GM23338 (cell line): ENCODE results near the gene POLQ. TPM values are rescaled to one million over a fixed set of nuclear protein-coding genes. Genes with fewer than 3 reads are reported as not detected.
A peak's percentile ranks its signal among the peaks of the same experiment; 100 is the strongest.

Experiments
- ATAC-seq: fragments of 200-7000 bp; cut with Tn5 transposase; 3 replicates; pipeline ENCODE4 v1.9.1; 2020
- DNase-seq: peaks from one replicate; pipeline ENCODE4 v3.0.0-alpha.2; 2015; ENCODE audit warnings: low spot score
- H2AFZ ChIP-seq: fragments of 200-600 bp; sonication (generic); 2 replicates; pipeline ENCODE4 v1.8.0; 2016; ENCODE audit warnings: antibody characterized with exemption, mild to moderate bottlenecking, moderate library complexity
- H3F3A ChIP-seq: fragments of 200-600 bp; sonication (generic); replicated peaks from 2 replicates; pipeline ENCODE4 v1.8.0; 2017; ENCODE audit warnings: antibody characterized with exemption, mixed run types, low read depth
- H3K27ac ChIP-seq: fragments of 200-600 bp; sonication (generic); 2 replicates; pipeline ENCODE4 v1.6.1; 2016; ENCODE audit warnings: low read depth
- H3K27me3 ChIP-seq: fragments of 200-600 bp; sonication (generic); 2 replicates; pipeline ENCODE4 v1.8.0; 2016; ENCODE audit warnings: mild to moderate bottlenecking, mixed run types, moderate library complexity; ENCODE audit not compliant: insufficient read depth
- H3K36me3 ChIP-seq: fragments of 200-600 bp; sonication (generic); 2 replicates; pipeline ENCODE4 v1.8.0; 2016; ENCODE audit warnings: mild to moderate bottlenecking; ENCODE audit not compliant: insufficient read depth
- H3K4me1 ChIP-seq: fragments of 200-600 bp; sonication (generic); 2 replicates; pipeline ENCODE4 v1.8.0; 2016; ENCODE audit warnings: mild to moderate bottlenecking, moderate library complexity; ENCODE audit not compliant: insufficient read depth
- H3K4me2 ChIP-seq: fragments of 200-600 bp; sonication (generic); 2 replicates; pipeline ENCODE4 v1.7.1; 2017; ENCODE audit warnings: mixed run types
- H3K4me3 ChIP-seq: fragments of 200-600 bp; sonication (generic); 2 replicates; pipeline ENCODE4 v1.6.1; 2016; ENCODE audit warnings: mixed run types
- H3K79me2 ChIP-seq: fragments of 200-600 bp; sonication (generic); replicated peaks from 2 replicates; pipeline ENCODE4 v1.8.0; 2017; ENCODE audit warnings: mild to moderate bottlenecking; ENCODE audit not compliant: insufficient read depth
- H3K9me2 ChIP-seq: fragments of 200-600 bp; sonication (generic); 2 replicates; pipeline ENCODE4 v1.8.0; 2017; ENCODE audit not compliant: insufficient read depth
- H4K20me1 ChIP-seq: fragments of 200-600 bp; sonication (generic); replicated peaks from 2 replicates; pipeline ENCODE4 v1.8.0; 2017; ENCODE audit warnings: mild to moderate bottlenecking; ENCODE audit not compliant: insufficient read depth
- H3K27ac Mint-ChIP-seq: 2 replicates; pipeline ENCODE4 v1.8.0; 2020; ENCODE audit warnings: inconsistent platforms, mild to moderate bottlenecking, moderate library complexity, mixed read lengths
- H3K27me3 Mint-ChIP-seq: 3 replicates; pipeline ENCODE4 v1.8.0; 2022; ENCODE audit warnings: low read depth, mild to moderate bottlenecking, moderate library complexity, mixed read lengths, inconsistent platforms; ENCODE audit not compliant: insufficient read depth, poor library complexity
- H3K36me3 Mint-ChIP-seq: 3 replicates; pipeline ENCODE4 v1.8.0; 2021; ENCODE audit warnings: low read depth, mild to moderate bottlenecking, inconsistent platforms, moderate library complexity, mixed read lengths
- H3K4me1 Mint-ChIP-seq: 3 replicates; pipeline ENCODE4 v1.8.0; 2020; ENCODE audit warnings: mild to moderate bottlenecking, inconsistent platforms, mixed read lengths
- H3K4me3 Mint-ChIP-seq: 3 replicates; pipeline ENCODE4 v1.8.0; 2021; ENCODE audit warnings: moderate library complexity, mild to moderate bottlenecking, inconsistent platforms, mixed read lengths
- H3K9me3 Mint-ChIP-seq: 3 replicates; pipeline ENCODE4 v1.8.0; 2020; ENCODE audit warnings: moderate library complexity, mild to moderate bottlenecking, inconsistent platforms, mixed read lengths
- ETS1 ChIP-seq: IDR thresholded peaks from 2 replicates; pipeline ENCODE4 v1.6.1; 2016; ENCODE audit warnings: antibody characterized with exemption
- EZH2phosphoT487 ChIP-seq: fragments of 200-600 bp; sonication (generic); IDR thresholded peaks from one replicate; pipeline ENCODE4 v1.8.1; 2018; ENCODE audit warnings: antibody characterized with exemption; ENCODE audit not compliant: unreplicated experiment
- NANOG ChIP-seq: IDR thresholded peaks from 2 replicates; pipeline ENCODE4 v1.6.1; 2016; ENCODE audit warnings: antibody characterized with exemption, borderline replicate concordance
- ZNF114 ChIP-seq: fragments of 250-450 bp; sonication (Bioruptor Pico); IDR thresholded peaks from 2 replicates; pipeline ENCODE4 v1.5.0; 2020; ENCODE audit warnings: mild to moderate bottlenecking, moderate library complexity
- polyA plus RNA-seq: library from polyadenylated mRNA; unstranded; fragments of >200 nt; fragmentation: Nextera tagmentation; extraction: Ambion mirVana; gene quantifications from 2 replicates; pipeline ENCODE4 v1.2.1, GENCODE V29; 2016
- total RNA-seq: library from RNA; depleted of rRNA; stranded (reverse); fragments of >200 nt; shearing (Covaris generic); gene quantifications from 2 replicates; pipeline ENCODE4 v1.2.3, GENCODE V29; 2014
- TF ChIP-seq, protein P1 (sequence below), 2 experiments: fragments of 200-600 bp in 1 of 2; sonication (generic) in 1 of 2; conservative IDR thresholded peaks; 2 replicates each; pipeline versions ENCODE4 v1.5.1 to v1.6.1; 2016 to 2017; ENCODE audit warnings: antibody characterized with exemption in 2 of 2, low read depth in 2 of 2, mild to moderate bottlenecking in 2 of 2, moderate library complexity in 1 of 2
- TF ChIP-seq, protein P2 (sequence below): IDR thresholded peaks from one replicate; pipeline ENCODE4 v1.6.1; 2018; ENCODE audit warnings: antibody characterized with exemption; ENCODE audit not compliant: unreplicated experiment

Gene POLQ
- total and polyA plus RNA-seq, 2 experiments from 2014 or later, result 6.9 to 20.6 TPM

GRCh38 chr3:121481106-121481880, 64.5 kb downstream of the POLQ start:
- H3K9me3 Mint-ChIP-seq, result no peaks in the 10 kb centered on the region
- no peaks in the 10 kb centered on the region; the same call in 2 of the 3 replicates for H3K4me1 Mint-ChIP-seq
- no peak overlapping the region for H3K4me3 Mint-ChIP-seq
- DNase-seq (no peak), ATAC-seq (no peak)
- peaks cover 53% of the 10 kb centered on the region for H3K36me3 Mint-ChIP-seq
- no peaks in the 10 kb centered on the region for H3K27me3 ChIP-seq
- no peak overlapping the region for H2AFZ ChIP-seq
- H3K27me3 Mint-ChIP-seq, result no peaks in the 10 kb centered on the region
- no peaks in the 10 kb centered on the region; the same call in 1 of the 2 replicates for H3K79me2 ChIP-seq
- no peaks in the 10 kb centered on the region for H3K4me1 ChIP-seq
- H3K4me3 ChIP-seq, result no peak overlapping the region
- no peaks in the 10 kb centered on the region for H3F3A ChIP-seq
- TF ChIP-seq, protein P1, sequence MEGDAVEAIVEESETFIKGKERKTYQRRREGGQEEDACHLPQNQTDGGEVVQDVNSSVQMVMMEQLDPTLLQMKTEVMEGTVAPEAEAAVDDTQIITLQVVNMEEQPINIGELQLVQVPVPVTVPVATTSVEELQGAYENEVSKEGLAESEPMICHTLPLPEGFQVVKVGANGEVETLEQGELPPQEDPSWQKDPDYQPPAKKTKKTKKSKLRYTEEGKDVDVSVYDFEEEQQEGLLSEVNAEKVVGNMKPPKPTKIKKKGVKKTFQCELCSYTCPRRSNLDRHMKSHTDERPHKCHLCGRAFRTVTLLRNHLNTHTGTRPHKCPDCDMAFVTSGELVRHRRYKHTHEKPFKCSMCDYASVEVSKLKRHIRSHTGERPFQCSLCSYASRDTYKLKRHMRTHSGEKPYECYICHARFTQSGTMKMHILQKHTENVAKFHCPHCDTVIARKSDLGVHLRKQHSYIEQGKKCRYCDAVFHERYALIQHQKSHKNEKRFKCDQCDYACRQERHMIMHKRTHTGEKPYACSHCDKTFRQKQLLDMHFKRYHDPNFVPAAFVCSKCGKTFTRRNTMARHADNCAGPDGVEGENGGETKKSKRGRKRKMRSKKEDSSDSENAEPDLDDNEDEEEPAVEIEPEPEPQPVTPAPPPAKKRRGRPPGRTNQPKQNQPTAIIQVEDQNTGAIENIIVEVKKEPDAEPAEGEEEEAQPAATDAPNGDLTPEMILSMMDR (conservative IDR thresholded peaks at IDR 0.05; ENCODE audit: low read depth in 2 of 2), result no peak
- TF ChIP-seq NANOG, result no peak
- no peak for TF ChIP-seq ZNF114 (CRISPR knock-in tag)
- TF ChIP-seq ETS1, result no peak
- TF ChIP-seq, protein P2, sequence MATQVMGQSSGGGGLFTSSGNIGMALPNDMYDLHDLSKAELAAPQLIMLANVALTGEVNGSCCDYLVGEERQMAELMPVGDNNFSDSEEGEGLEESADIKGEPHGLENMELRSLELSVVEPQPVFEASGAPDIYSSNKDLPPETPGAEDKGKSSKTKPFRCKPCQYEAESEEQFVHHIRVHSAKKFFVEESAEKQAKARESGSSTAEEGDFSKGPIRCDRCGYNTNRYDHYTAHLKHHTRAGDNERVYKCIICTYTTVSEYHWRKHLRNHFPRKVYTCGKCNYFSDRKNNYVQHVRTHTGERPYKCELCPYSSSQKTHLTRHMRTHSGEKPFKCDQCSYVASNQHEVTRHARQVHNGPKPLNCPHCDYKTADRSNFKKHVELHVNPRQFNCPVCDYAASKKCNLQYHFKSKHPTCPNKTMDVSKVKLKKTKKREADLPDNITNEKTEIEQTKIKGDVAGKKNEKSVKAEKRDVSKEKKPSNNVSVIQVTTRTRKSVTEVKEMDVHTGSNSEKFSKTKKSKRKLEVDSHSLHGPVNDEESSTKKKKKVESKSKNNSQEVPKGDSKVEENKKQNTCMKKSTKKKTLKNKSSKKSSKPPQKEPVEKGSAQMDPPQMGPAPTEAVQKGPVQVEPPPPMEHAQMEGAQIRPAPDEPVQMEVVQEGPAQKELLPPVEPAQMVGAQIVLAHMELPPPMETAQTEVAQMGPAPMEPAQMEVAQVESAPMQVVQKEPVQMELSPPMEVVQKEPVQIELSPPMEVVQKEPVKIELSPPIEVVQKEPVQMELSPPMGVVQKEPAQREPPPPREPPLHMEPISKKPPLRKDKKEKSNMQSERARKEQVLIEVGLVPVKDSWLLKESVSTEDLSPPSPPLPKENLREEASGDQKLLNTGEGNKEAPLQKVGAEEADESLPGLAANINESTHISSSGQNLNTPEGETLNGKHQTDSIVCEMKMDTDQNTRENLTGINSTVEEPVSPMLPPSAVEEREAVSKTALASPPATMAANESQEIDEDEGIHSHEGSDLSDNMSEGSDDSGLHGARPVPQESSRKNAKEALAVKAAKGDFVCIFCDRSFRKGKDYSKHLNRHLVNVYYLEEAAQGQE, result no peak
- no peak for TF ChIP-seq EZH2phosphoT487
- H3K27ac ChIP-seq, result no peak overlapping the region
- H3K36me3 ChIP-seq, result peaks cover 31% of the 10 kb centered on the region; the same call in 1 of the 2 replicates
- H3K4me2 ChIP-seq, result no peak overlapping the region
- no peaks in the 10 kb centered on the region; the same call in none of the 2 replicates for H4K20me1 ChIP-seq
- H3K9me2 ChIP-seq, result no peaks in the 10 kb centered on the region
- H3K27ac Mint-ChIP-seq, result no peak overlapping the region

DNA sequence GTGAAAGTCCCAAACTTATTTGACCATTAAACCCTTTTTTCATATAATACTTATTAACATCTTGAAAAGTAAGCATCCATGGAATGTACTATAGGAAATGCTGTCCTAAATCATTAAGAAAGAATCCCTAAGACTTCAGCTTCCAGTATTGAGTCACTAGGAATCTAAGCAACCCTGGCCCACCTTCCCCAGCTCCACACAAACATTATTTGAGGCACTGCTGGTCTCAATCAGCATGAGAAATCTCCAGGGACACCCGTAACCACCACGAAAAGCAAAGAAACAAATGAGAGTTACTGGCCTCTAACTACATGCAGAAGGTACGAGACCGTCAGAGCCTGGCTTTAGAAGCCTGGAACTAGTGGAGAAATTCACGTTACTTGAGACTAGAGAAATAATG, 68.2 kb downstream of the POLQ start:
- Histone ChIP-seq H3K4me1 (no peaks in the 10 kb centered on the region), H3K9me2 (no peaks in the 10 kb centered on the region), H3K79me2 (no peaks in the 10 kb centered on the region; the same call in 1 of the 2 replicates), H4K20me1 (no peaks in the 10 kb centered on the region; the same call in 1 of the 2 replicates), H3K4me3 (no peak overlapping the region), H3K27ac (peak overlapping the region; percentile 36; the same call in 1 of the 2 replicates), H2AFZ (no peak overlapping the region), H3K27me3 (no peaks in the 10 kb centered on the region), H3F3A (no peaks in the 10 kb centered on the region), H3K4me2 (no peak overlapping the region), H3K36me3 (peaks cover 25% of the 10 kb centered on the region)
- no peak overlapping the region for H3K27ac Mint-ChIP-seq
- no peak overlapping the region for H3K4me3 Mint-ChIP-seq
- H3K27me3 Mint-ChIP-seq, result no peaks in the 10 kb centered on the region
- no peak for DNase-seq
- no peak for TF ChIP-seq NANOG
- TF ChIP-seq, protein P2, result no peak
- TF ChIP-seq, protein P1 (conservative IDR thresholded peaks at IDR 0.05; ENCODE audit: low read depth in 2 of 2), result no peak
- no peak for TF ChIP-seq ZNF114 (CRISPR knock-in tag)
- no peak for TF ChIP-seq ETS1
- no peak for TF ChIP-seq EZH2phosphoT487
- no peak for ATAC-seq
- no peaks in the 10 kb centered on the region for H3K9me3 Mint-ChIP-seq
- peaks cover 61% of the 10 kb centered on the region for H3K36me3 Mint-ChIP-seq
- H3K4me1 Mint-ChIP-seq, result no peaks in the 10 kb centered on the region; the same call in 2 of the 3 replicates
